ENCODE measurements around the gene KLF9.

Gene KLF9

DNA sequence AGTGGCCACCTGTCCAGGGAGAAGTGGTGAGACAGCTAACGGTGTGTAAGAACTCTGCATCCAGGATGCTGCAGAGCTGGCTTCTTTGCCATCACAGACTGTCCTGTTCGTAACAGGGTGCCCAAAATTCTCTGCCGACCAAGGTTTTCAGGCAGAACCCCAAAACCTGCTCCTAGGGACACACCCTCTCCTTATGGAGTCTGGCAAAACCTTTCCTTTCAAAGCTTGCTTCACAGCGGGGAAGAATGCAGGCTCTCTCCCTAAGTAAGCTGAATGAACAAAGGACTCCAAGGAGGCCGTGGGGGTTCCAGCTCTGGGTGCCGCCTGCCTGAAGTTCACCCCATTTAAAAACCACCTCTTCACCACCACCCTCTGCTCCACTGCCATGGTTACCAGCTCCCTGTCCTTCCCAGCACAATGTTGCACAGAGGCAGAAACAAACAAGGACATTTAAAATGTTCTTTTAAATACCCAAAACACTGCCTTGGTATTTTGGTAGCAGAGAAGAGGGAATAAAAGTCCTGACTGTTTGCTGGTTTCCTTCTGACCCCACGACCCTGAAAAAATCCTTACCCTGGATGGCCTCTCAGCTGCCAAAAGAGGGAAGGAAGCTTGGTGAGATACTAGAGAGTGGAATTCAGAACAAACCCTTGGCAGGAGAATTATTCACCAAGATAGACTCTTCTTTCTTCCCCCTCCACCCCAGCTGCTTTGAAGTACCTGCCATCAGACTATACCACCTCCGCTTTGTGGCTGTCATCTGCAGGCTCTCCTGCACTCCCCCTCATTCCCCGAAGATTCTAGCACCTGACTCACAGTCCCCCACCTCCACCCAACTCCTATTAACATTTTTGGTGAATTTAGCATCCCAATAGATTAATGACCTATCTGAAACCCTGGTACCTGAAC, 7.1 kb upstream of the KLF9 start:
- no peaks in the 10 kb centered on the region for H3K79me2 ChIP-seq (ENCODE audit: insufficient read depth, low read length)
- H3K36me3 ChIP-seq (ENCODE audit: low read length): no peaks in the 10 kb centered on the region
- H3F3A ChIP-seq (ENCODE audit: insufficient read depth): peaks cover 23% of the 10 kb centered on the region
- no peaks in the 10 kb centered on the region for H3K27me3 ChIP-seq (ENCODE audit: low read length)
- H3K4me3 ChIP-seq (ENCODE audit: insufficient read depth, low read length, poor library complexity, severe bottlenecking): no peak overlapping the region
- TF ChIP-seq EZH2phosphoT487 (conservative IDR thresholded peaks at IDR 0.05; ENCODE audit: low read length): no peak
- TF ChIP-seq, protein P1, sequence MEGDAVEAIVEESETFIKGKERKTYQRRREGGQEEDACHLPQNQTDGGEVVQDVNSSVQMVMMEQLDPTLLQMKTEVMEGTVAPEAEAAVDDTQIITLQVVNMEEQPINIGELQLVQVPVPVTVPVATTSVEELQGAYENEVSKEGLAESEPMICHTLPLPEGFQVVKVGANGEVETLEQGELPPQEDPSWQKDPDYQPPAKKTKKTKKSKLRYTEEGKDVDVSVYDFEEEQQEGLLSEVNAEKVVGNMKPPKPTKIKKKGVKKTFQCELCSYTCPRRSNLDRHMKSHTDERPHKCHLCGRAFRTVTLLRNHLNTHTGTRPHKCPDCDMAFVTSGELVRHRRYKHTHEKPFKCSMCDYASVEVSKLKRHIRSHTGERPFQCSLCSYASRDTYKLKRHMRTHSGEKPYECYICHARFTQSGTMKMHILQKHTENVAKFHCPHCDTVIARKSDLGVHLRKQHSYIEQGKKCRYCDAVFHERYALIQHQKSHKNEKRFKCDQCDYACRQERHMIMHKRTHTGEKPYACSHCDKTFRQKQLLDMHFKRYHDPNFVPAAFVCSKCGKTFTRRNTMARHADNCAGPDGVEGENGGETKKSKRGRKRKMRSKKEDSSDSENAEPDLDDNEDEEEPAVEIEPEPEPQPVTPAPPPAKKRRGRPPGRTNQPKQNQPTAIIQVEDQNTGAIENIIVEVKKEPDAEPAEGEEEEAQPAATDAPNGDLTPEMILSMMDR (IDR thresholded peaks at IDR 0.05; ENCODE audit: insufficient read depth, low read length, poor library complexity, severe bottlenecking): no peak
- H3K27ac ChIP-seq (ENCODE audit: low read depth, low read length): no peak overlapping the region
- H4K20me1 ChIP-seq (ENCODE audit: low read depth, low read length): no peaks in the 10 kb centered on the region
- no peaks in the 10 kb centered on the region for H3K9me3 ChIP-seq (ENCODE audit: insufficient read depth, low read length)
- H3K4me2 ChIP-seq (ENCODE audit: low read depth, low read length, poor library complexity, severe bottlenecking): no peak overlapping the region
- no peak overlapping the region for H2AFZ ChIP-seq (ENCODE audit: low read depth, low read length, severe bottlenecking)
- no peak overlapping the region for H3K9ac ChIP-seq (ENCODE audit: low read length)
- H3K9me2 ChIP-seq (replicated peaks; ENCODE audit: insufficient read depth, low read length): no peaks in the 10 kb centered on the region

DNA sequence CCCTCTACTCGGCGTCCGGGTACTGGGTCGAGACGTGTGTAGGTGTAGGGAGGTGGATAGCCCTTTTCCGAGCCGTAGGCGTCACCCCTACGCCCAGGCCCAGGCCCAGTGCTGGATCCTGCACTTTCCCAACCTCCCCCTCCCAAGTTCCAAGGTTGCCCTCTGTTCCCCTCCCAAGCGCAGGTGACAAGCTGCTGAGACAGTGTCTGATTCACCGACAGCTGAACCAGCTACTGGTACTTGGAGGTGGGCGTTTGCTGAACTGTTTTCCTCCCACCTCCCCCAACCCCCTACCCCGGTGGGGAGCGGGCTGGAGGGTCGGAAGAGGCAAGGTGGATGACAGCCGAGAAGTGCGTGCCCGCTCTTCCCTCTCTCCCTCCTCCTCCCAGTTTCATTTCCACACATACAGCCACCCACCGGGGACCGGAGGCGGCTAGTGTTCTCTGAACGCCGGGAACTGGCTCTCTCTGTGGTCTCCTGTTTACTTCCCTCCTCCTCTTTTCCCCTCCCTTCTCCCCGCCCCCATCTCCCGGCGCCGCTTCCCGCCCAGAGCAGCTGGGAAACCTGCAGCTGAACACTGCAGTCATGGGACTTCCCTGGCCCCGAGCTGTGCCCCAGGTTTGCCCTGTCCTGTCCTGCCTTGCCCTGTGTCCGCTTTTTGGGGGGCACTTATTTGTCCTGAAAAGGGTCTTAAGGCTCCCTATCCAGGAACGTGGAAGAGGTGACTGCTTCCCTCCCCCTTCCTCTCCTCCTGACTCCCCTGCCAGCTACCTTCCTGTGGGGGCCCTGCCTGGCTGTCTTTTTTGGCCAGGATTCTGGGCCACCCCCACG, 6.2 kb upstream of the KLF9 start:
- Histone ChIP-seq H3K27me3 (ENCODE audit: low read length) (no peaks in the 10 kb centered on the region), H3K27ac (ENCODE audit: low read depth, low read length) (no peak overlapping the region), H3K36me3 (ENCODE audit: low read length) (no peaks in the 10 kb centered on the region), H3K9ac (ENCODE audit: low read length) (peak overlapping the region; percentile 68), H3K79me2 (ENCODE audit: insufficient read depth, low read length) (no peaks in the 10 kb centered on the region), H3K9me3 (ENCODE audit: insufficient read depth, low read length) (no peaks in the 10 kb centered on the region), H4K20me1 (ENCODE audit: low read depth, low read length) (no peaks in the 10 kb centered on the region), H2AFZ (ENCODE audit: low read depth, low read length, severe bottlenecking) (peak overlapping the region; percentile 91), H3K4me3 (ENCODE audit: insufficient read depth, low read length, poor library complexity, severe bottlenecking) (peak overlapping the region; percentile 82), H3F3A (ENCODE audit: insufficient read depth) (peaks cover 25% of the 10 kb centered on the region), H3K9me2 (replicated peaks; ENCODE audit: insufficient read depth, low read length) (no peaks in the 10 kb centered on the region), H3K4me2 (ENCODE audit: low read depth, low read length, poor library complexity, severe bottlenecking) (peak overlapping the region; percentile 87)
- TF ChIP-seq EZH2phosphoT487 (conservative IDR thresholded peaks at IDR 0.05; ENCODE audit: low read length): no peak
- TF ChIP-seq, protein P1 (IDR thresholded peaks at IDR 0.05; ENCODE audit: insufficient read depth, low read length, poor library complexity, severe bottlenecking): no peak

GRCh38 chr9:70419556-70420440, 5.3 kb upstream of the KLF9 start:
- no peaks in the 10 kb centered on the region for H3K27me3 ChIP-seq (ENCODE audit: low read length)
- H3F3A ChIP-seq (ENCODE audit: insufficient read depth): peaks cover 25% of the 10 kb centered on the region
- peak overlapping the region; percentile 82 for H3K4me3 ChIP-seq (ENCODE audit: insufficient read depth, low read length, poor library complexity, severe bottlenecking)
- H3K9ac ChIP-seq (ENCODE audit: low read length): peak overlapping the region; percentile 68
- no peaks in the 10 kb centered on the region for H3K9me2 ChIP-seq (replicated peaks; ENCODE audit: insufficient read depth, low read length)
- no peak for TF ChIP-seq EZH2phosphoT487 (conservative IDR thresholded peaks at IDR 0.05; ENCODE audit: low read length)
- TF ChIP-seq, protein P1 (IDR thresholded peaks at IDR 0.05; ENCODE audit: insufficient read depth, low read length, poor library complexity, severe bottlenecking): no peak
- peak overlapping the region; percentile 61 for H3K27ac ChIP-seq (ENCODE audit: low read depth, low read length)
- H3K79me2 ChIP-seq (ENCODE audit: insufficient read depth, low read length): no peaks in the 10 kb centered on the region
- no peaks in the 10 kb centered on the region for H3K9me3 ChIP-seq (ENCODE audit: insufficient read depth, low read length)
- peak overlapping the region; percentile 91 for H2AFZ ChIP-seq (ENCODE audit: low read depth, low read length, severe bottlenecking)
- H3K4me2 ChIP-seq (ENCODE audit: low read depth, low read length, poor library complexity, severe bottlenecking): peak overlapping the region; percentile 87
- no peaks in the 10 kb centered on the region for H4K20me1 ChIP-seq (ENCODE audit: low read depth, low read length)
- no peaks in the 10 kb centered on the region for H3K36me3 ChIP-seq (ENCODE audit: low read length)

All from SU-DHL-6 (cell line).